NCI-H2227 (cell line): ENCODE data around the gene SSBP3.

Experiments used
- DNase-seq: peaks from one replicate; lab custom pipeline; 2025; ENCODE audit not compliant: unreplicated experiment; lab: John Stamatoyannopoulos, UW

SSBP3 gene

DNA sequence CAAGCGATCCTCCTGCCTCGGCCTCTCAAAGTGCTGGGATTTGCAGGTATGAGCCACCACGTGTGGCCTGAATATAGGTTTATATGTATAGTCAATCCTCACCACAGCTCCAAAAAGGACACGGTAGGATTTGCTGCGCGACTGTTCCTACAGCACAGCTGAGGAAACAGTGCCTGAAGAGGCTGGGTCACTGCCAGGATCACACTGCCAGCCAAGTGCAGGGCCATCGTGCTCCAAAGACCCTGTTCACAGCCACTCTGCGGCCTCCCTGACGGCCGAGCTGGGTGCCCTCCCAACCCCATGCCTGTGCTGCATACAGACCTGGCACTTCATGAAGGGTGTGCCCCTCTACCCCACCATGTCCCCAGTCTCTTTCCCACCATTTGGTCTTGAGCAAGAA, 134.9 kb downstream of the SSBP3 start:
- no peak for DNase-seq

DNA sequence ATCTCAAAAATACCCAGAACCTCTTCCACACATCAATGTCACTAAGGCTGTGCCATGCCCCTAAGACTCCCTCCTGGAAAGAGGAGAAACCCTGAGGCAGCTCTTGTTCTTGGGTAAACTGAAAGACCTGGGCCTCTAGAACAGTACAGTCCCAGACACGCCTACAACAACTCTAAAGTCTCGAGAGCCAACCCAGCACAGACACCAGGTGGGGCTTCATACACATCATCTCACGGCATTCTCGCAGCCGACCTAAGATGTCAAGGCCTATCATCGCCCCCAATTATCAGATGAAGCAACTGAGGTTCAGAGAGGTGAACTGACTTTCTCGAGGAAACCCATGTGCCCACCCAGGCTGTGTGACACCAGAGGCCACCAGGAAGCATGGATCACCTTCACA, 135.7 kb downstream of the SSBP3 start:
- no peak for DNase-seq

DNA sequence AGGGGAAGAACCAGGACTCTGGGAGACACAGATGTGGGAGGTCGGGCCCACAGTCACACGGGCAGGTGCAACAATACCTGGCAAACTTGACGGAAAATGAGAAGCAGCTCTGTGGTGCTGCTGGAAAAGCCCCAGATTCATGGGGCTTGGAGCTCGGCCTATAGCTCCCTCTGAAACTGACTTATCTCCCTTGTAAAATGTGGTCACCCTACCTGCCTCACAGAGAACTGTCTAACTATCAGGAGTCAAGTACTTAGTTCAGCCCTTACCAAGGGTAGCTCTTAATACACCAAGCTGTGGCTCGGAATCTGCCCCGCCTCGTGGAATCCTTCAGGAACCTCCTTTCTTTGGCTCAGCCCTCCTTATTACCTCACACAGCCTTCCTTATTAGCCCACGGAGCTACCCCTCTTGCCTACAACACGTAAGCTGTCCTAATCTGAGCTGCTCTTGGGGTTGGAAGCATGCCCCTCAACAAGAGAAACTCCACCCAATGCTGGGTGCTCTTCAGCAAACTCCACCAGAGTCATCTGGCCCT, 137.4 kb downstream of the SSBP3 start:
- no peak for DNase-seq

DNA sequence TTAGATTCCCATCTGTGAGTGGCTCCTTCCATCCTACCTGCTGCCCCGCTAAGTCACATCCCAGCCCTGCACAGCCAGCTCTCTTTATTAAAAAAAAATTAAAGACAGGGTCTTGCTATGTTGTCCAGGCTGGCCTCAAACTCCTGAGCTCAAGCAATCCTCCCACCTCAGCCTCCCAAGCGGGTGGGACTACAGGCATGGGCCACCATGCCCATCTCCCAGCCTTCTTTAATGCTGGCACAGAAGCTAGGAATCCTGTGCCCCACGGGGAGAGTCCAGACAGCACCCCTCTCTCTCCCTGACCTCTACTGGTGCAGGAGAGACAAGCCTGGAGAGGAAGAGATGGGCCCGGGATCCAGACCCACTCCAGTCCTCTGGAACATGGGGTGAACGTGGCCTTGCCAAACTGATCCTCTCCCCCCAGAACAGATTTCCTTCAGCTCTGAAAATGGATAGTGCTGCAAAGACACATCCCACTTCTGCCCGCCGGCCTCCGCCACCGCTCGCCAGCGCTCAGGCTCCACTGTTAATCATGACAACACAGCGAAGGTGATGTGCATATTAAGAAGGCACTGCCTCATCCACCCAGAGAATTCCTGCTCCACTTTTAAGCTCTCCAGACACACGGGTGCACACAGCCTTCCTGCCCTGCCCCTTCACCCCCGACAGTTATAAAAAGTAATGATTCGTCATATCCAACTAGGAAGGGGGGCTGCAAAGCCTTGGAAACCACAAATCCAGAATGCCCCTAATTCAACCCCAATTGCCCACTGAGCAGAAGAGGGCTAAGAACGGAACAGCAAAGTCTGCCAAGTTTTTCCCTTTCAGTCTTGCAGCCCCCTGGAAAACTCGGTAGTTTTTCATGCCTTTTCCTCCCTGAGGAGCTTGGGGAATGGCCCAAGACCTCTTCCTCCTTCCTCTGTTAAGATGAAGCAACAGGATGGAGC, 138.1 kb downstream of the SSBP3 start:
- DNase-seq = no peak

DNA sequence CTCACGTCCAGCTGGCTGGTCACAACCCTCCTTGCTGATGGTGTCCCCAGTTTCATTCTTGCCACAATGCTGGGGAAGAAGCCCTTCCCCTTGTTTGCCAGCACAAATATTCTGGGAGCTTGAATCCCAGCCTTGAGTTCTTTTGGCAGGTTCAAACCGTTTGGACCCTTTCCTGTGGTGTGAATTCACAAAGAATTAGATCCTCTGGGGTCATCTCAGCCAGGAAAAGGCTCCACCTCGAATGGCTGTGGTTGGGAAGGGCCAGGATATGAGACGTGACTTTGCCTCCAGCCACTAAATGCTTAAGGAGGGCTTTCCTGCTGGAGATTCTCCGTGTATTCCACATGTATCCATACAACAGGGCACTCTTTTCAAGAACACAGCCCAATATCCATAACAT, 139.3 kb downstream of the SSBP3 start:
- no peak for DNase-seq

DNA sequence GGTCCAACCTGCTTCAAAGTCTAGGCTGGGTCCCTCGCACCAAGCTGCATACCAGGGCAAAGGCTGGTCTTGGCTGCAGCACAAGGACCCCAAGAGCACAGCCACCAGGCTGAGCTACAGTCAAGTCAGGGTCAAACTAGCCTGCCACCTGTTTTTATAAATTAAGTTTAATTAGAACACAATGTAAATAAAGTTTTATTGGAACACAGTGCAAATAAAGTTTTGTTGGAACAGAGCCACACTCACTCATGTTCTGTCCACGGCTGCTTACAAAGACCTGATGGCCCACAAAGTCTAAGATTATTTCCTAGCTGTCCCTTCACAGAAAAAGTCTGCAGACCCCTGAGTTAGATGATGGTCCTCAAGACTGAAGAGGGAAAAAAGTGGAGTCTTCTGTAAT, 140.0 kb downstream of the SSBP3 start:
- DNase-seq = no peak

DNA sequence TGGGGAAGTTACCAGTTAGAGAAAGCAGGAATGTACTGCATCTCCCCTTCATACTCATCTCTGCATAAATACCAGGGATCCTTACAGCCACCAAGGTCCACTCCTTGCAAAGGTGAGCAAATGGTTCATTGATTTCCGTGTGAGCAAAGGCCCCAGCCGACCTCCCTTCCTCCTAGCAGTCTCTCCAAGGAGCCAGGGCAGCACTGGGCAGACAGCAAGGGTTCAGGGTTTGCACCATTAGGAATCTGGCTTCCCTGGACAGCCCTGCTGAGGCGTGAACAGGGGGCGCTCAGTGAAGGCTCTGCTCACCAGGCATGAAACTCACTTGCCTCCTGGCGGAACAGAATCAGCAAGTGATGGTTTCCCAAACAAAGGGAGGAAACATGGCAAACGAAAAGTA, 140.5 kb downstream of the SSBP3 start:
- no peak for DNase-seq

DNA sequence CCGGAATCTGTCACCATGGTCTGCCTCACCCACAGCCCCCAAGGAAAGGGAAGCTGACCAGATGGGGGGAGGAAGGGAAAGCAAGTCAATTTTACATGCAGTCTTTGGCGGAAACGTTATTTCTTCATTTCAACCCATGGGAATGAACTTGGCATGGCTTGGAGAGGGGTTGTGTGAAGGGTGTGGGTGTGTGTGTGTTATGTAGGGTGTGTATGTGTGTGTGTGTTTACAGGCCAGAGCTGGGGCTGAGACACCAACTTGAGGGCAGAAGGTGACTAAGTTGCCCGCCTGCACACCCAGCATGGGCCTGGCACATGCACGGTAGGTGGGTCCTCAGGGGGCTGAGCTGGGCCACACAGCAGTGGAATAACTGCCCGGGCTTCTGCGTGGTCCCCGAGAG, 141.1 kb downstream of the SSBP3 start:
- no peak for DNase-seq

DNA sequence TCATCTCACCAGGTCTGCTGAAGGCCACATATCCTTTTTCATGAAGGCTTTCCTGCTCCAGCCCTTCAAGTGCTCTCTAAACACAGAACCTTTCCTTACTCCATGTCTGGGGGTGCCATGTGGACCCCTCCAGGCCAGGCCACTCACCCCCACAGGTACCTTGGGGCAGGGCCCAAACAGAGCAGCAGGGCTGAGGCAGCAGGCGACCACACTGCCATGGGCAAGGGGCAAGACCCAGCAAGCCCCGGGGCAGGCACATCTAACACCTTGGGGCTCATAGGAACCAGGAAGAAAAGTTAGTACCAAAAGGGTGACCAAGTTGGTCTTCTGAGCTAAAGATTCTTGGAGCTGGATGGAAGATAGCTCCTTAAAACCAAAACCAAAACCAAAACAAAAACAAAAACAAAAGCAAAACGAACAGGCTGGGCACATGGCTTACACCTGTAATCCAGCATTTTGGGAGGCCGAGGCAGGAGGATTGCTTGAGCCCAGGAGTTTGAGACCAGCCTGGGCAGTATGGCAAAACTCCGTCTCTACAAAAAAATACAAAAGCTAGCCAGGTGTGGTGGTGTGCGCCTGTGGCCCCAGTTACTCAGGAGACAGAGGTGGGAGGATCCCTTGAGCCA, 142.5 kb downstream of the SSBP3 start:
- no peak for DNase-seq

DNA sequence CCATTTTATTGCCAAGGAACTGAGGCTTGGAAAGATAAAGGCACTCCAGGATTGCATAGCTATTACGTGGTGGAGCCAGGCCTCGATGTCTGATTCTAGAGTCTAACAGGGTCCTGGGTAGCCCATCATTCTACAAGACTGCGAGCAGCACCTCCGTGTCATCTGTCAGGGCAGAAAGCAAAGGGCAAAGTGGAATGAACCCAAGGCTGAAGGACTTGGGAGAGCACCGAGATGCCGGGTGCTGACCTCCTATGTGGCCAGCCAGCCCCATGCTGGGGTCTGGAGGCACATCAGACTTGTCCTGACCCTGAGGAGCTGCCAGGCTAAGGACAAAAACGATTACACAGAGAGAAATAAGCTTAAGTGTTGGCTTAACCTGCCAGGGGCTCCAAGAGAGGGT, 143.9 kb downstream of the SSBP3 start:
- no peak for DNase-seq

DNA sequence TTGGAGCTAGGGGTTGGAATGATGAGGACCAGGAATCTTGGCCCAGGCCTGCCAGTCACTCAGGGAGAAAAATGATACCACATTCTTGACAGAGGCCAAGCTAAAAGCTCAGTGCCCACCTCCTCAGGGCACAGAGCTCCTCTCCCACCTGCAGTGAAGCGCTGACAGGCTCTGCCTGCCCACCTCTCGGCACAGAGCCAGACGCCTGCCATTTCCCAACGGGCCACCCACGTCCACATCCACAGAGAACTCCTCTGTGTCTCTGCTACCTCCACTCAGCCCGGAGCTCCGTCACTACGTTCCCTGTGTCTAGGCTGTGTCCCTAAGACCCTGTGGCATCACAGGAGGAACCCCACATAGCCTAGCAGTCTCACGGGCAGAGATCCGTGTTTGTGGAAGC, 145.4 kb downstream of the SSBP3 start:
- DNase-seq = no peak

DNA sequence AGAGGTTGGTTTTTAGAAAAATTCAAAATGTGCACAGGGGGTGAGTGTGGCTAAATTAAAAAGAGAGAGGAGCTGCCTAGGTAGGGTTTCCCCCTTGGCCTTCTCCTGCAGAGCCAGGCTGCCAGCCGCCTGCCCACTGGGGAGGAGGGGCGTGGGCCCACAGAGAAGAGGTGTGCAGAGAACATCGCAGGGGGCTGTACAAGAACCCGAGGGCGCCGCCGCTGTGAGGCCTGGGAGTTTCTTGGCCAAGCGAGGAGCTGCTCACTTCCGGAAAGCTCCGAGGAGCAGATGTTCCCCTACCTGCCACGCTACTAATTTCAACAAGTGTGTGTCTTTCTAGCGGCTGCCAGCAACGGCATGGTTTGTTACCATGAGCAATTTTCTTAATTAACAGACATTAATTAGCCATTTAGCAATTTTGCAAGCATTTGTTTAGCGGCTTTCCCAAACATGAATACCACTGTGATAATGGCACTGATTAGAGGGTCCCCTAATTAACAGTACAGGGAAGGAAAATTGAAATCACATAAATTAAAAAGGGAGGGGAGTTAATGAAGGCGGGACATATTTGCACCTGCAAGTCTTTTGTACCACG, 146.6 kb downstream of the SSBP3 start:
- DNase-seq = peak; percentile 47

DNA sequence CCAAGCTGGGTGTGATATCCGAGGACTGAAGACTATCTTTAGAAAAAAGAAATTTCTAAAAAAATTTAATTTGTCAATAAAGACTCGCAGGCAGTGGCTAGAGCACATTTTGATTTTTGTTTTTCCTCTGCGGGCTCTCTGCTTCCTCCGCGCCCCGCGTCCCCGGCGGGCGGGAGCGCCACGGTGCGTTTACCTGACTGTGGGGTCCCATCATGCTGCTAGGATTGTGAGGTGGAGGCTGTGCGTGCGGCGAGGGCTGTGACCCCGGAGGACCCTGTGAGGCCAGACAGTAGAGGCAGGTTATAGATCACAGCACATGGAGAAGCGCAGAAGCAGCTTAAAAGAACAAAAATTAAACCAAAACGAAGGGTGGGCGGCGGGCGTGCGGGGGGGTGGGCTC, 148.3 kb downstream of the SSBP3 start:
- DNase-seq = no peak

DNA sequence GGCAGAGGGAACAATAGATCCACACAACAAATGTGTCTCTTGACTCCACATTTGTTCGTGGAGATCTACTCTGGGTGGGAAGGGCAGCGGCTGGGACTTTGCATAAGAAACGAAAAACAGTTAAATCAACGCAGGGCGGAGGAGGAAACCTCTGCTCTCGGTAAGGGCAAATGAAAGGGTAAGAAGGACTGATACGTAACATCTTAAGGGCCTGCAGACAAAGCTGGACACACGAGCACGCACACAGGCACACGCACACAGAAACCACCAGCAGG, 148.9 kb downstream of the SSBP3 start:
- no peak for DNase-seq

DNA sequence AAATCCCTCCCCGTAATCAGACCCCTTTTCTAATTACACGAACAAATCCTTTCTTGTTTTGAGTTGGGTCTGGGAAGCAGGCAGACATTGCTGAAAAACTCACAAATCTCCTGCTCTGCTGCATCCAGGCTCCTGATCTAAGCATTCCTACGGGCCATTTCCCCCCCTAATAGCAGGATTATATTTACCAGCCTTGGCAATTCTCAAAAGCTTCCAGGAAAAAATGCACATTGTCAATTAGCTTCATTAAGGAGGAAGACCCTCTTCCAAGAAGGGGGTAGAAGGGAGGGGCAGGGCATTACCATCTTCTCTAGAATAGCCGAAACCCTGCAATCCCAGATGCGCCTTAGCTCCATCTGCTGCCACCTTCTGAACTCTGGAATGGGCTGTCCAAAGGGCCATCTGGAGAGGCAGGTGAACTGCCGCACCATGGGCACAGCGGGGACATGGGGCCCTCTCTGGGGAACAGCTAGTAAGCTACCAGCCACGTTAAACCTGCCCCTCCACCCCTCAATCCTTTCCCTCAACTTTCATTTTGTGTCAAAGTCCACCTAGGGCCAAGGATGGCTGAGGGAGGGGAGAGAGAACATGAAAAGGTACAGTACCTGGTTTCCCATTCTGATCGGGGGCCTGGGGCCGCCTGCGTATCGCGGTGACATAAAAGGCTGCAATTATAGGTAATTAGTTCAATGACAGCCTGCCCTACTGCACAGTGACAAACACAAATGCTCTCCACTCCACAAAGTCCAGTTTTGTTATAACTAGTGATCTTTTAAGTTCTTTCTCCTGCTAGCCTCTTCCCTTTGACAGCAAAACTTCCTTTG, 149.5 kb downstream of the SSBP3 start:
- peak; percentile 47 for DNase-seq

DNA sequence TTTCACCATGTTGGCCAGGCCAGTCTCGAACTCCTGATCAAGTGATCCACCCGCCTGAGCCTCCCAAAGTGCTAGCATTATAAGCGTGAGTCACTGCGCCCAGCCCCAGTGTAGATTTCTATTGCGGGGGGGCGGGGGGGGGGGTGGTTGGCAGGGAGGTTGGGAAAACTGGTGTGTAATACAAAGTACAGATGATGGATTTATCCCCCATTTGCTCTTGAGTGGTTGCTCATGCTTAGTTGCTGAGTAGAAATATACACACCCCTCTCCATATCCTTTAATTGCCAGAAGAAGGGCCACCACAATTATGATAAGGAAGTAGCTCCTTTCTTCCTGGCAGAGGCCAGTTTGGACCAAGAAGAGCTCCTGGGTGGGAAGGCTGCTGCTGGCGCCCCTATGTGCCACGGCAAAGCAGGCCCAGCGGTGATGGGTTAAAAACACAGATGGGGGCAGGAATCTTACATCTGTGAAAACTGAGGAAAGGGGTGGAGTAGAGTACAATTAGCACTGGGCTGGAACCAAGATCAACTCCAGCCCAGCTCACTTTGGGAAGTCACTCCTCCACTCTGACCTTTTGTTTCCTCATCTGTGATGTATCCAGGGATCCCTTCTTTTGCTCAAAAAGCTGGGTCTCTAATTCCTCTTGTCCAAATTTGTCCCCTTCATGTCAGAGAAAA, 151.0 kb downstream of the SSBP3 start:
- no peak for DNase-seq

DNA sequence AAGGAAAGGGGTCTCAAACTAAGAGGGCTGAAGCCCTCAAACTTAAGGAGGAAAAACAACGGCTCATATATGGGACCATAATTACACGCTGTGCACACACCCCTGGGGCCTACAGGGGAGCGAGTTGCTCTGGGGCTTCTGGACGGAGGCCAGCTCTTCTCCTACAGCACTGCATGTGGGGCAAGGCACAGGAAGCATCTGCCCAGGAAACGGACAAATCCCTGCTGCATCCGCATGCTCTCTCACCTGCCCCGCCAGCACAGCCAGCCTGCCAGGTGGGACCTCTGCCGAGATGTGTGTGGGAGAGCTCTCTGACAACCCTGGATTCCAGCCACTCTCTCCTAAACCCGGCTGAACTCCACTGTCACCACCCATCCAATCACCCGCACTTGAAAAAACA, 152.1 kb downstream of the SSBP3 start:
- peak; percentile 26 for DNase-seq

DNA sequence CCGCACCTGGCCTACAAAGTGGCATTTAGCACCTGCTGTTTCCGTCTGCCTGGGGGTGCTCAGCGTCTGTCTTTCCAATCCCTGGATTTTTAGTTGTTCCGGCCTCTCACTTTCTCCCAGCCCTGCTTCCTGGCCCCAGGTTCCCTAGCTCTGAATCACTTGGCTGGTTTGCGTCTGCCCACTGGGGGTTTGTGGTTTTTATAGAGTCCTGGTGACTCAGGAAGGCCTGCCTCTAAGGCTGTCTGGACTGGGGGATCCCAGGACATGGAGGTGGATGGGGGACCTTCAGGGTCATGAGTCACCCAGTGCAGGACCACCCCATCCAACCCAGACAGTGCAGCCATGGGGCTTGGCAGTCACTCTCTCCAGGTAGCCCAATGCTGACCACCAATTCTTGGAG, 152.7 kb downstream of the SSBP3 start:
- DNase-seq = no peak

DNA sequence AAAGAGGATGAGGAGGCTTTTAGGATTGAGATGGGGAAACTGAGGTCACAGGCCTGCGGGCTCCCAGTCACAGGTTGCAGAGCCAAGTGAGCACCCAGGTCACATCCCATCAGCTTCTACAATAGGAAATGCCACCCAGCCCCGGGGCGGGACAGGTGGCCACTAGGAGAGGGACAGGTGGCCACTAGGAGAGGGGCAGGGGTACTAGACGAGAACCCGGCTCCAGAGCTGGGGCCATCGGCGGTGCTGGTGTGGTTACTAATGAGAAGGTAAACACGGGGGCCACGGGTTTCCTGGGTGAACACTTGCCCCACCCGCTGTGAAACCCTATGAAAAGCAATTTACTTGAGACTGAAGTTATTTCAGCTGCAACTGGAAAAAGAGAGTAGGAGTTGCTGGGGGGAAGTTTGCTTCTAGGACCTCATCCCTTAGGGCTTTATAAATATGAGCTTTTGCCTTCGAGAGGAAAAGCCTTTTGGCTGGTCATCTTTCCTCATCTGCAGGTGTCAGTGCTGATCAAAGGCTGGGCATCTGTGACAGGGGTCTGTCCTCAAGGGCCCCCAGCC, 153.7 kb downstream of the SSBP3 start:
- no peak for DNase-seq

DNA sequence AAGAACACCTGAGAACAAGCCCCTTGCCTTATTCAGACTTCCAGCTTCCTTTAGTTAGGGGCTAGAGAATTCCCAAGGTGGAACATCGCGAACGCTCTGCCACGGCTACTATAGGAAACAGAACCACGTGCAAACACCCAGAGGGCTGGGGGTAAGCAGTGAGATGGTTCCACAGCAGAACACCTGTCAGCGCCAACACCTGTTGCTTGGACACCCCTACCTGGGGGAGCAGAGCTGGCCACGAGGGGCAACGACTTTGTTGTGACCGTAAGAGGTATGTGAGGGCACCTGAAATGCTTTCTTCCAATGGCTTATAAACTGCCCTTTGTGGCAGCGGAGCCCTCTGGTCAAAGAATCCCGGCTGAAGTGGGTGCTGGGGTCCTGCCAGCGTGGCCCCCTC, 155.5 kb downstream of the SSBP3 start:
- DNase-seq = no peak
